Activated CD8-positive, alpha-beta T cell treated with anti-CD3 and anti-CD28 coated beads for 36 hours (primary cell): ENCODE data around the gene ATRIP. TPM values are rescaled to one million over a fixed set of nuclear protein-coding genes. Genes with fewer than 3 reads are reported as not detected.

Source experiments
- ATAC-seq: fragments of 200-7000 bp; cut with Tn5 transposase; one replicate; pipeline ENCODE4 v1.10.0; 2021; ENCODE audit warnings: mild to moderate bottlenecking, moderate library complexity
- CTCF ChIA-PET: fragments of 350-600 bp; sonication (Branson Sonifier 250); formaldehyde crosslinking; loops from one replicate; lab custom pipeline; 2021; ENCODE audit warnings: antibody characterized with exemption; lab: Charles Lee
- POLR2A ChIA-PET: fragments of 350-600 bp; sonication (Branson Sonifier 250); formaldehyde crosslinking; loops from one replicate; lab custom pipeline; 2021; ENCODE audit warnings: antibody characterized with exemption; lab: Charles Lee
- DNase-seq: peaks from one replicate; pipeline ENCODE4 v3.0.0-alpha.2; 2020
- H3K27ac Mint-ChIP-seq: one replicate; pipeline ENCODE4 v1.8.0; 2021; ENCODE audit warnings: mild to moderate bottlenecking, mixed read lengths
- H3K27me3 Mint-ChIP-seq: one replicate; pipeline ENCODE4 v1.8.0; 2021; ENCODE audit warnings: mixed read lengths
- H3K36me3 Mint-ChIP-seq: one replicate; pipeline ENCODE4 v1.8.0; 2021; ENCODE audit warnings: low read depth, mixed read lengths
- H3K4me1 Mint-ChIP-seq: one replicate; pipeline ENCODE4 v1.8.0; 2021; ENCODE audit warnings: low read depth, mixed read lengths
- H3K4me3 Mint-ChIP-seq: one replicate; pipeline ENCODE4 v1.8.0; 2021; ENCODE audit warnings: mild to moderate bottlenecking, moderate library complexity, mixed read lengths
- H3K9me3 Mint-ChIP-seq: one replicate; pipeline ENCODE4 v1.8.0; 2021; ENCODE audit warnings: mixed read lengths
- intact Hi-C: fragments of 100-400 bp; cut with micrococcal nuclease; formaldehyde crosslinking; loops from one replicate; pipeline ENCODE4 v1.10.0; 2022
- total RNA-seq, 2 experiments: library from RNA; stranded (reverse); gene quantifications; one replicate each; pipeline ENCODE4 v1.2.3, GENCODE V29; 2021
- TF ChIP-seq, protein P1 (sequence below): fragments of 200-600 bp; IDR thresholded peaks from one replicate; pipeline ENCODE4 v1.8.0; 2022; ENCODE audit warnings: antibody characterized with exemption, mild to moderate bottlenecking

ATRIP gene
- total RNA-seq, 2 experiments from 2014 or later = 12.4 to 15.0 TPM

- POLR2A ChIA-PET = interaction anchor here (0.6 kb wide), 2 partner anchors 31 to 279 kb away, joined by 3 to 9 read pairs; no protein-coding TSS in a partner anchor
- H3K4me3 Mint-ChIP-seq = no peak overlapping the region
- no peaks in the 10 kb centered on the region for H3K9me3 Mint-ChIP-seq
- TF ChIP-seq, protein P1, sequence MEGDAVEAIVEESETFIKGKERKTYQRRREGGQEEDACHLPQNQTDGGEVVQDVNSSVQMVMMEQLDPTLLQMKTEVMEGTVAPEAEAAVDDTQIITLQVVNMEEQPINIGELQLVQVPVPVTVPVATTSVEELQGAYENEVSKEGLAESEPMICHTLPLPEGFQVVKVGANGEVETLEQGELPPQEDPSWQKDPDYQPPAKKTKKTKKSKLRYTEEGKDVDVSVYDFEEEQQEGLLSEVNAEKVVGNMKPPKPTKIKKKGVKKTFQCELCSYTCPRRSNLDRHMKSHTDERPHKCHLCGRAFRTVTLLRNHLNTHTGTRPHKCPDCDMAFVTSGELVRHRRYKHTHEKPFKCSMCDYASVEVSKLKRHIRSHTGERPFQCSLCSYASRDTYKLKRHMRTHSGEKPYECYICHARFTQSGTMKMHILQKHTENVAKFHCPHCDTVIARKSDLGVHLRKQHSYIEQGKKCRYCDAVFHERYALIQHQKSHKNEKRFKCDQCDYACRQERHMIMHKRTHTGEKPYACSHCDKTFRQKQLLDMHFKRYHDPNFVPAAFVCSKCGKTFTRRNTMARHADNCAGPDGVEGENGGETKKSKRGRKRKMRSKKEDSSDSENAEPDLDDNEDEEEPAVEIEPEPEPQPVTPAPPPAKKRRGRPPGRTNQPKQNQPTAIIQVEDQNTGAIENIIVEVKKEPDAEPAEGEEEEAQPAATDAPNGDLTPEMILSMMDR = no peak
- H3K27ac Mint-ChIP-seq = no peak overlapping the region
- H3K36me3 Mint-ChIP-seq = no peaks in the 10 kb centered on the region
- DNase-seq (no peak), ATAC-seq (no peak)
- intact Hi-C loops = no loop called here
- CTCF ChIA-PET = interaction anchor here (0.7 to 1.6 kb wide), 4 partner anchors 14 to 221 kb away, joined by 3 to 9 read pairs (median 5); partner anchors contain the start of gene SLC26A6
- no peaks in the 10 kb centered on the region for H3K4me1 Mint-ChIP-seq
- H3K27me3 Mint-ChIP-seq = no peaks in the 10 kb centered on the region
Observed at GRCh38 chr3:48414376-48415250, 31.9 kb upstream of the ATRIP start.

- no peak overlapping the region for H3K27ac Mint-ChIP-seq
- ChIA-PET CTCF (interaction anchor here (0.7 to 1.6 kb wide), 4 partner anchors 15 to 220 kb away, joined by 3 to 9 read pairs (median 5); partner anchors contain the start of gene SLC26A6), POLR2A (no interaction called here)
- no peaks in the 10 kb centered on the region for H3K4me1 Mint-ChIP-seq
- H3K9me3 Mint-ChIP-seq = no peaks in the 10 kb centered on the region
- H3K4me3 Mint-ChIP-seq = no peak overlapping the region
- intact Hi-C loops = no loop called here
- ATAC-seq (no peak), DNase-seq (no peak)
- no peaks in the 10 kb centered on the region for H3K36me3 Mint-ChIP-seq
- TF ChIP-seq, protein P1 = no peak
- H3K27me3 Mint-ChIP-seq = no peaks in the 10 kb centered on the region
Observed at GRCh38 chr3:48415251-48415953, 31.1 kb upstream of the ATRIP start.

- CTCF ChIA-PET = interaction anchor here (4.4 kb wide), 1 partner anchor 20 kb away, joined by 27 read pairs; no protein-coding TSS in a partner anchor
- POLR2A ChIA-PET = interaction anchor here (0.6 kb wide), 1 partner anchor 18 kb away, joined by 3 read pairs; no protein-coding TSS in a partner anchor
- Mint-ChIP-seq H3K36me3 (no peaks in the 10 kb centered on the region), H3K4me1 (no peaks in the 10 kb centered on the region), H3K9me3 (no peaks in the 10 kb centered on the region), H3K4me3 (no peak overlapping the region), H3K27ac (no peak overlapping the region), H3K27me3 (no peaks in the 10 kb centered on the region)
- intact Hi-C loops = no loop called here
- DNase-seq (no peak), ATAC-seq (no peak)
- TF ChIP-seq, protein P1 = no peak
Observed at GRCh38 chr3:48416091-48416505, 30.4 kb upstream of the ATRIP start.

- ChIA-PET POLR2A (interaction anchor here (0.6 kb wide), 1 partner anchor 18 kb away, joined by 3 read pairs; no protein-coding TSS in a partner anchor), CTCF (interaction anchor here (4.4 kb wide), 1 partner anchor 20 kb away, joined by 27 read pairs; no protein-coding TSS in a partner anchor)
- TF ChIP-seq, protein P1 = no peak
- Mint-ChIP-seq H3K4me1 (no peaks in the 10 kb centered on the region), H3K36me3 (no peaks in the 10 kb centered on the region), H3K9me3 (no peaks in the 10 kb centered on the region), H3K27ac (no peak overlapping the region), H3K4me3 (no peak overlapping the region), H3K27me3 (no peaks in the 10 kb centered on the region)
- ATAC-seq = no peak
- DNase-seq = no peak
- intact Hi-C loops = no loop called here
Observed at GRCh38 chr3:48416546-48416945, 30.0 kb upstream of the ATRIP start.
